GM12878 (cell line): ENCODE results near the gene EME2. TPM values are rescaled to one million over a fixed set of nuclear protein-coding genes. Genes with fewer than 3 reads are reported as not detected.

ENCODE experiments used
- ATAC-seq: fragments of 200-7000 bp; cut with Tn5 transposase; 3 replicates; pipeline ENCODE4 v1.9.1; 2020; ENCODE audit warnings: mild to moderate bottlenecking, moderate library complexity
- BruUV-seq: library from RNA; stranded (reverse); fragments of 400-500 nt; replicated peaks from 2 replicates; lab custom pipeline; 2021; lab: Mats Ljungman, UMichigan
- CTCF ChIA-PET: fragments of 300-600 bp; sonication (Branson Sonifier 250); formaldehyde crosslinking; extraction: SDS; loops from one replicate; lab custom pipeline; 2021; ENCODE audit warnings: inconsistent platforms; lab: Yijun Ruan, JAX
- POLR2A ChIA-PET: fragments of 350-600 bp; formaldehyde crosslinking; extraction: SDS; loops from one replicate; lab custom pipeline; 2021; ENCODE audit warnings: inconsistent platforms; lab: Charles Lee
- RAD21 ChIA-PET: fragments of 300-600 bp; sonication (Branson Sonifier 250); formaldehyde crosslinking; loops from one replicate; lab custom pipeline; 2023; ENCODE audit warnings: antibody characterized with exemption; ENCODE audit not compliant: unreplicated experiment; lab: Charles Lee
- SMC1A ChIA-PET: fragments of 300-600 bp; sonication (Branson Sonifier 250); formaldehyde crosslinking; loops from one replicate; lab custom pipeline; 2023; ENCODE audit not compliant: unreplicated experiment, uncharacterized antibody; lab: Charles Lee
- DNase-seq: peaks from one replicate; pipeline ENCODE4 v3.0.0-alpha.2; 2011; ENCODE audit warnings: low read depth, low spot score
- FAIRE-seq: peaks from 3 replicates; lab custom pipeline; 2011; peaks lifted over from hg19 to GRCh38; lab: Jason Lieb, UNC
- H2AFZ ChIP-seq: 2 replicates; pipeline ENCODE4 v1.6.0; 2011; ENCODE audit warnings: low read depth, low read length, control low read depth; ENCODE audit not compliant: control insufficient read depth
- H3K27ac ChIP-seq: 2 replicates; pipeline ENCODE4 v1.5.1; 2011; ENCODE audit warnings: control low read depth; ENCODE audit not compliant: control insufficient read depth, insufficient read depth
- H3K27me3 ChIP-seq, 2 experiments: replicated peaks in 1 of 2; 2 replicates each; pipeline versions ENCODE4 v1.6.0 to v1.6.1; 2011; ENCODE audit warnings: low read length in 1 of 2; ENCODE audit not compliant: control insufficient read depth in 2 of 2, insufficient read depth in 2 of 2
- H3K36me3 ChIP-seq, 2 experiments: 2 replicates each; pipeline ENCODE4 v1.5.1; 2011; ENCODE audit warnings: low read length in 1 of 2; ENCODE audit not compliant: control insufficient read depth in 2 of 2, insufficient read depth in 2 of 2
- H3K4me1 ChIP-seq: 2 replicates; pipeline ENCODE4 v1.6.1; 2011; ENCODE audit warnings: mild to moderate bottlenecking, low read length, moderate library complexity, mixed read lengths; ENCODE audit not compliant: control insufficient read depth, insufficient read depth
- H3K4me2 ChIP-seq: 2 replicates; pipeline ENCODE4 v1.6.0; 2011; ENCODE audit warnings: control low read depth; ENCODE audit not compliant: control insufficient read depth, insufficient read depth
- H3K4me3 ChIP-seq: fragments of 200-600 bp; sonication (generic); 2 replicates; pipeline ENCODE4 v1.5.1; 2016
- H3K79me2 ChIP-seq: 2 replicates; pipeline ENCODE4 v1.6.0; 2011; ENCODE audit warnings: low read length; ENCODE audit not compliant: control insufficient read depth, insufficient read depth
- H3K9ac ChIP-seq: 2 replicates; pipeline ENCODE4 v1.8.0; 2011; ENCODE audit warnings: low read length, control low read depth, mixed read lengths; ENCODE audit not compliant: control insufficient read depth, insufficient read depth
- H3K9me3 ChIP-seq: replicated peaks from 3 replicates; pipeline ENCODE4 v1.5.1; 2011; ENCODE audit warnings: mild to moderate bottlenecking, low read length; ENCODE audit not compliant: control insufficient read depth, insufficient read depth
- H4K20me1 ChIP-seq: 2 replicates; pipeline ENCODE4 v1.6.0; 2011; ENCODE audit not compliant: control insufficient read depth, insufficient read depth
- CREB1 ChIP-seq: IDR thresholded peaks from 2 replicates; pipeline ENCODE4 v1.6.1; 2012; ENCODE audit warnings: low read depth, mild to moderate bottlenecking, inconsistent platforms
- JUND ChIP-seq: IDR thresholded peaks from 2 replicates; pipeline ENCODE4 v1.6.1; 2012; ENCODE audit warnings: low read depth, mild to moderate bottlenecking, low read length, improper control_type of control experiment, moderate library complexity
- SMC3 ChIP-seq: IDR thresholded peaks from 2 replicates; pipeline ENCODE4 v1.6.1; 2011; ENCODE audit warnings: low read length, improper control_type of control experiment, borderline replicate concordance
- SP1 ChIP-seq: IDR thresholded peaks from one replicate; pipeline ENCODE4 v1.6.1; 2011; ENCODE audit warnings: low read depth, low read length
- SUZ12 ChIP-seq: fragments of 200-600 bp; sonication (generic); IDR thresholded peaks from one replicate; pipeline ENCODE4 v1.6.1; 2018; ENCODE audit warnings: antibody characterized with exemption, mild to moderate bottlenecking; ENCODE audit not compliant: unreplicated experiment
- ZNF207 ChIP-seq: fragments of 450-650 bp; IDR thresholded peaks from 2 replicates; pipeline ENCODE4 v1.6.1; 2014; ENCODE audit warnings: antibody characterized with exemption, mild to moderate bottlenecking, borderline replicate concordance
- WGBS: methylation state at CpG from one replicate; pipeline ENCODE4 v1.1.6; 2016; ENCODE audit warnings: low lambda C conversion rate; ENCODE audit not compliant: insufficient replicate concordance, insufficient coverage; ENCODE audit errors: missing lambda C conversion rate; 5-methylcytosine and 5-hydroxymethylcytosine counted together
- in situ Hi-C: fragments of 300-500 bp; cut with MboI; formaldehyde crosslinking; loops from 9 replicates; pipeline ENCODE4 v1.14.3; 2018; ENCODE audit warnings: mixed read lengths
- intact Hi-C: fragments of 100-400 bp; cut with micrococcal nuclease; formaldehyde crosslinking; loops from one replicate; pipeline ENCODE4 v1.14.2; 2022; ENCODE audit not compliant: unreplicated experiment
- polyA plus RNA-seq, 11 experiments: library from polyadenylated mRNA; depleted of rRNA in 4 of 11; unstranded in 6 of 11; stranded (reverse) in 5 of 11; fragments of >200 nt; fragmentation: Nextera tagmentation in 4 of 11; fragmentation: Illumina TruSeq in 1 of 11; extraction: Ambion mirVana in 4 of 11; extraction: Trizol in 1 of 11; gene quantifications; 1 replicate in 1 of 11; 2 replicates in 10 of 11; pipeline versions ENCODE4 v1.2.1 to v1.2.3, GENCODE V29; 2011 to 2016; ENCODE audit warnings: inconsistent platforms in 2 of 11, missing spikeins in 2 of 11, low read depth in 1 of 11
- total RNA-seq, 4 experiments: library from RNA; depleted of rRNA in 3 of 4; stranded (reverse); fragments of >200 nt in 3 of 4; fragmentation: Illumina TruSeq in 1 of 4; extraction: Trizol in 1 of 4; gene quantifications; 2 replicates each; pipeline versions ENCODE4 v1.2.1 to v1.2.3, GENCODE V29; 2013 to 2021
- TF ChIP-seq, protein P1 (sequence below): fragments of 450-650 bp; IDR thresholded peaks from 2 replicates; pipeline ENCODE4 v1.6.1; 2017; ENCODE audit warnings: mild to moderate bottlenecking, low read depth, inconsistent platforms; ENCODE audit not compliant: poor library complexity, severe bottlenecking
- TF ChIP-seq, protein P2 (sequence below): fragments of 450-650 bp; IDR thresholded peaks from 2 replicates; pipeline ENCODE4 v1.6.1; 2017; ENCODE audit warnings: mild to moderate bottlenecking, moderate library complexity
- TF ChIP-seq, protein P3 (sequence below): IDR thresholded peaks from 2 replicates; pipeline ENCODE4 v1.6.1; 2012; ENCODE audit warnings: low read depth, low read length, improper control_type of control experiment
- TF ChIP-seq, protein P4 (sequence below): fragments of 450-650 bp; IDR thresholded peaks from 2 replicates; pipeline ENCODE4 v1.6.1; 2018; ENCODE audit warnings: mild to moderate bottlenecking, low read depth, moderate library complexity; ENCODE audit not compliant: partially characterized antibody

Gene EME2
- total and polyA plus RNA-seq, 10 of the 15 experiments (the other 5 are each of a cell fraction or from before 2014, with no cell fraction given): 0.29 to 16.9 (median 4.1) TPM

DNA sequence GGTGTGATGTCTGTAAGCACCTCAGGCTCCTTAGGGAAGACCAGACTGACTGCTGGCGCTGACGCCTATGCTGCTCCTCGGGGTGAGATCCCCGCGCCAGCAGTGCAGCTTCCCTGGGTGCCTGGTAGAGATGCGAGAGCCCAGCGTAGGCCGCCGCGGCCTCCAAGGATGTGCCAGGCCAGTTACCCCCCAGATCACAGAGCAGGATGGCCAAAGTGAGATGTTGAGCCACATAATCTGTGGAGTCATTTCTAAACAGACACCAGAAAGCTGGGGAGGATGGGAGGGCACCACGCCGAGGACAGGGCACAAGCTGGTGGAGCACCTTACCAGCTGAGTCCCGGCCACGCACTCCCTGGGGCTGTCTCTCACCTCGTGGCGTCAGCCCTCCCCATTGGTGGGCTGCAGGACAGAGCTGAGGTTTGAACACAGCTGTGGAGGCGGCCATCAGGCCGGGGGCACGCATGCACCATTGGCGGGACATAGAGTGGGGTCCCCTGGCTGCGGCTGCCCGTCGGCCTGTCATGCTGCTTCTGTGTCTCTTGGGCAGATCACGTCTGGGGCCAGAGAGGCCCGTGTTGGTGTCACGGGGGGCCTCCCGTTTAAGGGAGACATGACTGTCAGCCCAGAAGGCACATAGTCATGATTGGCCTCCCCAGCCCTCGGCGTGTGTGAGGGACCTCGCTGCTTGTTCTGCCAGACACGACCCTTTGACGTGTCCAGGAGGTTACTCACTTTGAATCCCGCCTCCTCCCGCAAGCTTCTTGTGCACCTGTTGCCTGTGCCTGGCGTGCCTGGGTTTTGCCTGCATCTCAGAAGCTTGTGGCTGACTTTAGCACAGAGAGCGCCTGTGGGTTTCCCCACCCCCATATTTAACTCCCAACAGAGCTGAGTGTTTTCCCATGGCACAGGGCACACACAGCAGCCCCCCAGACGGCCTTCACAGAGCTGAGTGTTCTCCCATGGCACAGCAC, 44.7 kb upstream of the EME2 start:
- DNase-seq (no peak), ATAC-seq (no peak), FAIRE-seq (no peak)
- no peak overlapping the region for H3K4me3 ChIP-seq
- no peak overlapping the region for H3K27ac ChIP-seq
- ChIA-PET POLR2A (no interaction called here), RAD21 (no interaction called here), SMC1A (no interaction called here), CTCF (no interaction called here)
- in situ Hi-C loops: no loop called here
- H3K9ac ChIP-seq: no peak overlapping the region
- intact Hi-C loops: no loop called here
- peaks cover 6% of the 10 kb centered on the region for H3K4me1 ChIP-seq
- no TSS peak for BruUV-seq
- H3K4me2 ChIP-seq: no peak overlapping the region
- no peaks in the 10 kb centered on the region; the same call in 1 of the 2 replicates for H4K20me1 ChIP-seq
- 91% methylated on average over 37 of the region's 37 CpGs for WGBS
- peaks cover 1% of the 10 kb centered on the region for H3K79me2 ChIP-seq
- H3K9me3 ChIP-seq: no peaks in the 10 kb centered on the region
- H3K27me3 ChIP-seq: no peaks in the 10 kb centered on the region
- peaks cover 9 to 26% of the 10 kb centered on the region in 2 experiments for H3K36me3 ChIP-seq
- H2AFZ ChIP-seq: no peak overlapping the region
- TF ChIP-seq, protein P1, sequence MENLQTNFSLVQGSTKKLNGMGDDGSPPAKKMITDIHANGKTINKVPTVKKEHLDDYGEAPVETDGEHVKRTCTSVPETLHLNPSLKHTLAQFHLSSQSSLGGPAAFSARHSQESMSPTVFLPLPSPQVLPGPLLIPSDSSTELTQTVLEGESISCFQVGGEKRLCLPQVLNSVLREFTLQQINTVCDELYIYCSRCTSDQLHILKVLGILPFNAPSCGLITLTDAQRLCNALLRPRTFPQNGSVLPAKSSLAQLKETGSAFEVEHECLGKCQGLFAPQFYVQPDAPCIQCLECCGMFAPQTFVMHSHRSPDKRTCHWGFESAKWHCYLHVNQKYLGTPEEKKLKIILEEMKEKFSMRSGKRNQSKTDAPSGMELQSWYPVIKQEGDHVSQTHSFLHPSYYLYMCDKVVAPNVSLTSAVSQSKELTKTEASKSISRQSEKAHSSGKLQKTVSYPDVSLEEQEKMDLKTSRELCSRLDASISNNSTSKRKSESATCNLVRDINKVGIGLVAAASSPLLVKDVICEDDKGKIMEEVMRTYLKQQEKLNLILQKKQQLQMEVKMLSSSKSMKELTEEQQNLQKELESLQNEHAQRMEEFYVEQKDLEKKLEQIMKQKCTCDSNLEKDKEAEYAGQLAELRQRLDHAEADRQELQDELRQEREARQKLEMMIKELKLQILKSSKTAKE: no peak
- TF ChIP-seq ZNF207 (no peak), SP1 (no peak), CREB1 (no peak), JUND (no peak), SUZ12 (no peak), SMC3 (no peak)
- TF ChIP-seq, protein P2, sequence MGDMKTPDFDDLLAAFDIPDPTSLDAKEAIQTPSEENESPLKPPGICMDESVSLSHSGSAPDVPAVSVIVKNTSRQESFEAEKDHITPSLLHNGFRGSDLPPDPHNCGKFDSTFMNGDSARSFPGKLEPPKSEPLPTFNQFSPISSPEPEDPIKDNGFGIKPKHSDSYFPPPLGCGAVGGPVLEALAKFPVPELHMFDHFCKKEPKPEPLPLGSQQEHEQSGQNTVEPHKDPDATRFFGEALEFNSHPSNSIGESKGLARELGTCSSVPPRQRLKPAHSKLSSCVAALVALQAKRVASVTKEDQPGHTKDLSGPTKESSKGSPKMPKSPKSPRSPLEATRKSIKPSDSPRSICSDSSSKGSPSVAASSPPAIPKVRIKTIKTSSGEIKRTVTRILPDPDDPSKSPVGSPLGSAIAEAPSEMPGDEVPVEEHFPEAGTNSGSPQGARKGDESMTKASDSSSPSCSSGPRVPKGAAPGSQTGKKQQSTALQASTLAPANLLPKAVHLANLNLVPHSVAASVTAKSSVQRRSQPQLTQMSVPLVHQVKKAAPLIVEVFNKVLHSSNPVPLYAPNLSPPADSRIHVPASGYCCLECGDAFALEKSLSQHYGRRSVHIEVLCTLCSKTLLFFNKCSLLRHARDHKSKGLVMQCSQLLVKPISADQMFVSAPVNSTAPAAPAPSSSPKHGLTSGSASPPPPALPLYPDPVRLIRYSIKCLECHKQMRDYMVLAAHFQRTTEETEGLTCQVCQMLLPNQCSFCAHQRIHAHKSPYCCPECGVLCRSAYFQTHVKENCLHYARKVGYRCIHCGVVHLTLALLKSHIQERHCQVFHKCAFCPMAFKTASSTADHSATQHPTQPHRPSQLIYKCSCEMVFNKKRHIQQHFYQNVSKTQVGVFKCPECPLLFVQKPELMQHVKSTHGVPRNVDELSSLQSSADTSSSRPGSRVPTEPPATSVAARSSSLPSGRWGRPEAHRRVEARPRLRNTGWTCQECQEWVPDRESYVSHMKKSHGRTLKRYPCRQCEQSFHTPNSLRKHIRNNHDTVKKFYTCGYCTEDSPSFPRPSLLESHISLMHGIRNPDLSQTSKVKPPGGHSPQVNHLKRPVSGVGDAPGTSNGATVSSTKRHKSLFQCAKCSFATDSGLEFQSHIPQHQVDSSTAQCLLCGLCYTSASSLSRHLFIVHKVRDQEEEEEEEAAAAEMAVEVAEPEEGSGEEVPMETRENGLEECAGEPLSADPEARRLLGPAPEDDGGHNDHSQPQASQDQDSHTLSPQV: no peak
- TF ChIP-seq, protein P3, sequence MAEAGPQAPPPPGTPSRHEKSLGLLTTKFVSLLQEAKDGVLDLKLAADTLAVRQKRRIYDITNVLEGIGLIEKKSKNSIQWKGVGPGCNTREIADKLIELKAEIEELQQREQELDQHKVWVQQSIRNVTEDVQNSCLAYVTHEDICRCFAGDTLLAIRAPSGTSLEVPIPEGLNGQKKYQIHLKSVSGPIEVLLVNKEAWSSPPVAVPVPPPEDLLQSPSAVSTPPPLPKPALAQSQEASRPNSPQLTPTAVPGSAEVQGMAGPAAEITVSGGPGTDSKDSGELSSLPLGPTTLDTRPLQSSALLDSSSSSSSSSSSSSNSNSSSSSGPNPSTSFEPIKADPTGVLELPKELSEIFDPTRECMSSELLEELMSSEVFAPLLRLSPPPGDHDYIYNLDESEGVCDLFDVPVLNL: no peak
- TF ChIP-seq, protein P4, sequence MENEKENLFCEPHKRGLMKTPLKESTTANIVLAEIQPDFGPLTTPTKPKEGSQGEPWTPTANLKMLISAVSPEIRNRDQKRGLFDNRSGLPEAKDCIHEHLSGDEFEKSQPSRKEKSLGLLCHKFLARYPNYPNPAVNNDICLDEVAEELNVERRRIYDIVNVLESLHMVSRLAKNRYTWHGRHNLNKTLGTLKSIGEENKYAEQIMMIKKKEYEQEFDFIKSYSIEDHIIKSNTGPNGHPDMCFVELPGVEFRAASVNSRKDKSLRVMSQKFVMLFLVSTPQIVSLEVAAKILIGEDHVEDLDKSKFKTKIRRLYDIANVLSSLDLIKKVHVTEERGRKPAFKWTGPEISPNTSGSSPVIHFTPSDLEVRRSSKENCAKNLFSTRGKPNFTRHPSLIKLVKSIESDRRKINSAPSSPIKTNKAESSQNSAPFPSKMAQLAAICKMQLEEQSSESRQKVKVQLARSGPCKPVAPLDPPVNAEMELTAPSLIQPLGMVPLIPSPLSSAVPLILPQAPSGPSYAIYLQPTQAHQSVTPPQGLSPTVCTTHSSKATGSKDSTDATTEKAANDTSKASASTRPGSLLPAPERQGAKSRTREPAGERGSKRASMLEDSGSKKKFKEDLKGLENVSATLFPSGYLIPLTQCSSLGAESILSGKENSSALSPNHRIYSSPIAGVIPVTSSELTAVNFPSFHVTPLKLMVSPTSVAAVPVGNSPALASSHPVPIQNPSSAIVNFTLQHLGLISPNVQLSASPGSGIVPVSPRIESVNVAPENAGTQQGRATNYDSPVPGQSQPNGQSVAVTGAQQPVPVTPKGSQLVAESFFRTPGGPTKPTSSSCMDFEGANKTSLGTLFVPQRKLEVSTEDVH: no peak
